ENCODE measurements around the gene HOXB8.

Gene HOXB8
- 0 to 0.07 (median 0.05) reads per million in 3 experiments for total RNA-seq

DNA sequence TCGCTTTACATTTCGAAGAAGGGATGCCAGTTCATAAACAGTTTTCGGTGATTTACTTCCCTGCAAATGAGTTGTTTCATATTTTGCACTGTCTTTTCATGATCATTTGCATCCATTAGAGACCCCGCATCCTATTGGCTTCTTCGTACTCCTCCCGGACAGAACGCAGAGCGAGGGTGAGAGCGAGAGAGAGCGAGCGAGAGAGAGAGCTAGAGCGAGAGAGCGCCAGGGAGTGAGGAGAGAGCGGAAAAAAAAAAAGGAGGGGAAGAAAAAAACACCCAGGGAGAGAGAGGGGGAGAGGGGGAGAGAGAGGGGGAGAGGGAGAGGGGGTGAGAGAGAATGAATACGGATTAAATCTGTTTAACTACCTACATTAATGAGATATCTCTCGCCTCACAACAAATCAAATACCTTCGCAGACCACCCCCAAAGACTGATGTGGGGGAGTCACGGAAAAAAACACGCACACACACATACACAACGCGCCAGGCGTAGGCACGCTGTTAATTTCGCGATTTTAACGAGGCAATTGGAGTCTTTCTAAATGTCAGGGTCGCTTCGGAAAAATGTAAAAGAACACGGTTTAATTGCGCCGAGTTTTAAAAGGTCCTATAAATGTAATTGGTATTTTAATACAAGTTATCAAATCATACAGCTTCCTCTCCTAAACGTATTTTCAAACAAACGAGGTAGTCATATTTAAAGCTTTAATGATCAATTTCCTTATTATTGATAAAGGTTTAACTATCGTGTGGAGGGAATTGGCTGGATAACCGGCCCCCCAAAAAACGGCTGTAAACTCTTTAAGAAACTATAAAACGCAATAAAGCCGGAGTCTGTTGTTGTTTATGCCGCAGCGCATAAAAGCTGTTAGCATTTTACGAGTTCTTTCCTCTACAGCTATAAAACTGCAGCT is at the start of gene HOXB8:
HOXB8 (minus strand) TSS at position 246 of the 916 bp plus-strand sequence. CDS start 588 bp downstream, outside the sequence.
- DNase-seq: no peak

- DNase-seq: no peak
Measured at GRCh38 chr17:48663134-48663924, 48.2 kb upstream of the HOXB8 start.

- DNase-seq: no peak
Measured at GRCh38 chr17:48655913-48656312, 40.8 kb upstream of the HOXB8 start.

DNA sequence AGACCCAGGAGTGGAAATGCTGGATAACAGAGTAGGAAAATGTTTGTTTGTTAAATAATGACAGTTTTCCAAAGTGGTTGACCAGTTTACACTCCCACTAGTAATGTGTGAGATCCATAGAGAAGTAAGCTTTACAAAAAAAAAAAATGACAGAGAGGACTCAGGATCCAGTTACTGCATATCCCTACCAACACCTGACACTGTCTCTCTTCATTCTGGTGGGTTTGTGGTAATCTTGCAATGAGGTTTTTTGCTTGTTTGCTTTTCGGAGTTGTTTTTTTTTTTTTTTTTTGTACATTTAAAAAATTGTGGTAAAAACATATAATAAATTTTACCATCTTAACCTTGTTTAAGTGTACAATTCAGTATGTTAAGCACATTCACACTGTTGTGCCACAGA is 34.6 kb upstream of the HOXB8 start:
- no peak for DNase-seq

- DNase-seq: no peak
Measured at GRCh38 chr17:48647963-48648245, 32.8 kb upstream of the HOXB8 start.

- no peak for DNase-seq
Measured at GRCh38 chr17:48647103-48647962, 32.2 kb upstream of the HOXB8 start.

DNA sequence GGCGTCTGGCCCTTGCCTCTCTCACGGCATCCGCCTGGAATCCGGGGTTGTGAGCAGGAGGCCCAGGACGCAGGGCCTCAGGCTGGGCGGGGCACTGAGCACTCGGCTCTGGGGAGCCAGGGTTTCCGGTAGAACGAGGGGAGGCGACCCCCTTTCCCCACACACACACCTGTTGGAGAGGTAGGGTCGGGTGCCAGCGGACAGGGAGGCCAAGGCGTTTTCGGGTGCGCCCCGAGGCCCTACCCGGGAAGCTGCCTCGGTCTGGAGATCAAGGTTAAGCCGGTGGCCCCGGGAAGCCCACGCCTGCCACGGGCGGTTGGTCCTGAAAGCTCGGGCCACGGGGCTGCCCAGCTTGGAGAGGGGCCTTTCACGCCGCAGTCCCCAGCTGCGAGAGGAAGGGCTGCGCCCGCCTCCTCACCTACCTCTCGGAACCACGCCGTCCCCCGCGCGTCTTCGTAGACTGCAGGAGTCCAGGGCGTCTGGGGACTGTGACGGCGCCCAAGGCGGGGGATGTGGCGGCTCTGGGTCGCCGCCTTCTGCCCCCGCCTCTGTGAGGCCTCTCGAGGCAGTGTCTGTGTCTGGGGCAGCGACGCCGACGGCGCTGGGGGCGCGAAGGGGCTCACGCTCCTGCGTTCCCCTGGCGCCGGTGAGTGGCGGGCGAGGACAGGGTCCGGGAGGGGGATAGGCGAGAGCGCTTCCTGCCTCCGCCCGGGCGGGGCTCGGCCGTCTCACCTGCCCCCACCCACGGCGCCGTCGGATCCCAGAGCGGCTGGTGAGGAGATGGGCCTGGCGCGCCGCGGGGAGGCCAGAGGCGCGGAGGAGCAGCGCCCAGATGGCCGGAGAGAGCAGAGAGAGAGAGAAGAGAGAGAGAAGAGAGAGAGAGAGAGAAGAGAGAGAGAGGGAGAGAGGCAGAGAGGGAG is 31.4 kb upstream of the HOXB8 start:
- DNase-seq: peak; percentile 21

GRCh38 chr17:48645639-48646182 is 30.6 kb upstream of the HOXB8 start:
- DNase-seq: no peak

DNA sequence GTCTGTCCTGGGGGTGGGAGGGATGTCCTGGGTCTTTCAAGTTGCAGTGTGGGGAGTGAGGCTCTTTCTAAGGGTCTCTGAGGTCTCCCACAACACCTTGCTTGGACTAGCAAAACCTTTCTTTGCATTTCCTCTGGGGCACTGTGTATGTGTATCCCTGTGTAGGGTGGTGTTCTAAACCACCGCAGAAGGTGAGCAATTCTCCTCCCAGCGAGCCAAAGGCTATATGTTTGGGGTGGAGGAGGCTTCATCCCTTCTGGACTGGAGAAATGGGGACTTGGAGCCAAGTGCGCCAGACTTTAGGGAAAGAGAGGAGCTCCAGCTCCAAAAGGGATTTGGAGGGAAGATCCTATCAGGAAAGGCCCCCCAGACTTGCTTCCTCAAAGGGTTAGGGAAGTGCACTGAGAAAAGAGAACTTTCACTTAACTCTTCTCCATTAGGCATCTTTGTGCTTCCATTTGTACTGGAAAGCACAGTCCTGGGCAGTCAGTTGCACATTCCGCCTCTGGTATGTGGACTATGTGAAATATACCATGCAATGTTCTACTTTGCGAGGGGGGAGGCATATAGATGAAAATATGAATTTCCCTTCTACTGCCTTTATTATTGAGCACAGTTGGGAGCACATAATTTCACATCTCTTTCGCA is 29.9 kb upstream of the HOXB8 start:
- DNase-seq: no peak

GRCh38 chr17:48644159-48644558 is 29.1 kb upstream of the HOXB8 start:
- no peak for DNase-seq

DNA sequence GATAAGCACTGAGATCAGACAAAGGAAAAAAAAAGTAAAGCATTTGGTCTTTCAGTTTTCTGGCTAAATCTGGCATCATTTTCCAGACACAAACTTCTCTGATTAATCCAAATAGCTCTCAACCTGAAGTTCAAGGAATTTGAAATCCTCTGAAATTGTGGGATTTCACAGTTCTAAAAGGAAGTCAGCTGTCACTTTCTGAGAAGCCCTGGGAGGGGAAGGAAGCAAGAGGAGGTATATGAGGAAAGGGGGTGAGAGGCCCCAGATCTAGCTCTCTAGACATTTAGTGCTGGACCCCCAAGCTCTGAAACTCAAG is 28.6 kb upstream of the HOXB8 start:
- no peak for DNase-seq

DNA sequence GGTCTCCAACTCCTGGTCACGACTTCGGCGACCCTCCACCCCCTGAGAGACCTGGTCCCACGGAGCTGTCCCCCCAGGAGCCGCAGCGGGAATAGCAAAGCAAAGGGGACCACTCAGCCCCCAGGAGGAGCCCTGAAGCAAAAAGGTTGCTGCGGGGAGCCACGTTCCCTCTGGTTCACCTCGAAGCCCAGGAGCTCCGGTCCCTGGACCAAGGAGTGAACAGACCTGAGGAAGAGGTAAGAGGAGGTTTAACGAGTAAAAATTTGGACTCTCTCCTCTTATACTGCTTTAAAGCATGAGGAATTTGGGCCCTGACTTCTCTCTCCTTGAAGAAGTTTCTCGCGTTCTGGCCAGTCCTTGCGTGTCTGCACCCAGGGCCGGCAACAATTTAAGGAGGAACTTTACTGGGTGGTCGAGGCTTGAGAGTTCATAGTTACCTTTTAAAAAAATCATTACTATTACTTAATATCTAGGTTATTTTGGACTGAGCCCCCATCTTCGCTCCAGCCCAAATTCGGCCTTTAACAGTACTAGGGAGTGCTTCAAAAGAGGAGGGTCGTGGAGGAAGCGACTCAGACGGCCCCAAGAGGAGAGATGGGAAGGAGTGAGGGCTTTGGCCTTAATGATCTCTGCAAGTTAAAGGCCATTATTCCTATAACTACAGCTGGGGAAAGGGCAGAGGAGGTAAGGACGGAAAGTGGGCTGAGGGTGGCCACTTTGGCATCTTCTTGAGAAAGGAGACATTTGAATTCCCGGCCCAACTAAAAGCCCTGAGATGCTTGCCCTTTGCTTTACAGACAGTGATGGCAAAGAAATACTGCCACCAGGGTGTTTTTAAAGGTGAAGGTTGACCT is 28.0 kb upstream of the HOXB8 start:
- DNase-seq: no peak

GRCh38 chr17:48642059-48642842 is 27.2 kb upstream of the HOXB8 start:
- DNase-seq: no peak

DNA sequence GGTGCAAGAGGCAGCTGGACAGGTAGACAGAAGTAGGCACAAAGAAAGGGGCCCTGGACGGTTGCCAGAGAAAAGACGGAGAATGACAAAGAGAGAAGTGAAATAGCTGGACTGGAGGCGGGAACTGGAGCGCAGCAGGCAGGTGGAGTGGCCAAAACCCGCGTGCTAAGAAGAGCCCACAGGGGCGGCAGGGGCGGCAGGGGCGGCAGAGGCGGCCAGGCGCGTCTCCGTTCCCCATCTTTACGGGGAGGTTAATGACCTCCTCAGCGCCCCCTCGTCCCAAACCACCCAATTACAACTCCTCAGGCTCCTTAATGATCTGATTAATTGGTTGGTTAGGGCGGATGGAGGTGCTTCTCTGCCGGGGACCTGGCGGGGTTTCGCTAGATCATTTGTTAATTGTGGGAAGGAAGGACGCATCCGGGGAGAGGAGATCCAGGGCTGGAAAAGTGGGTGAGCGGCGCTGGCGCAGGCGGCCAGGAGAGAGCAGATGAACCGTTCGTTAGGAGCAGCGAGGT is 26.5 kb upstream of the HOXB8 start:
- DNase-seq: no peak

DNA sequence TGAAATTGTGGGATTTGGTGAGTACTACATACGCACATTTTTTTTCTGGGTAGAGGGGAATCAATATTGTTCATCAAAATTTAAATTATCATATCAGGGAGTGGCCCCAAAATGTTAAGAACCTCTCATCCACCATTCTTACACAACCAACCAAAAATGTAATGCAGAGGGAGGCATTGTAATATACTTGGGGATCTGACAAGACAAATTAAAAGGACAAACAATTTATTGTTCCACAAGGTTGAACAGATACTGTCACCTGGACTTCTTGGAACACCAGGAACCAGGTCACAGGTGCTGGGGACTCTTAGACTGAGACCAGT is 25.7 kb upstream of the HOXB8 start:
- DNase-seq: no peak

GRCh38 chr17:48639982-48640857 is 25.1 kb upstream of the HOXB8 start:
- DNase-seq: no peak

DNA sequence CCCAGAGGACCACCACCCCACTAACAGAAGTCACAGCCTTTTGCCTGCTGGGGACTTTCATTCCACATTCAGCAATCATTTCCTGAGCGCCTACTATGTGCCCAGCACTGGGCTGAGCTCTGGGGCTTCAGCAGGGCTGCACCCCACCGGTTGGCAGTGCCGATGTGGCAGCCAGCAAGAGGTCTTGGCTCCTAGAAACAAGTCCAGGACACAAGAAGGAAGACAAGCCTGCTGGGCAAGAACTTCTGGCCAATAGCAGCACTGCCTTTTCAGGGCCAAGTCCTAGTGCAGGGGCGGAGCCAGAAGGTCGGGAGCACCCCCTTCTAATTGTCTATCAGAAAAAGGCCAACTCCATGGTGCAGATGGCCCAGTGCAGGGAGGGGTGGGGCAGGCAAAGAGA is 24.0 kb upstream of the HOXB8 start:
- DNase-seq: no peak

Data from central memory CD4-positive, alpha-beta T cell (primary cell).